ENCODE results near the gene PCGF2.

PCGF2 gene

DNA sequence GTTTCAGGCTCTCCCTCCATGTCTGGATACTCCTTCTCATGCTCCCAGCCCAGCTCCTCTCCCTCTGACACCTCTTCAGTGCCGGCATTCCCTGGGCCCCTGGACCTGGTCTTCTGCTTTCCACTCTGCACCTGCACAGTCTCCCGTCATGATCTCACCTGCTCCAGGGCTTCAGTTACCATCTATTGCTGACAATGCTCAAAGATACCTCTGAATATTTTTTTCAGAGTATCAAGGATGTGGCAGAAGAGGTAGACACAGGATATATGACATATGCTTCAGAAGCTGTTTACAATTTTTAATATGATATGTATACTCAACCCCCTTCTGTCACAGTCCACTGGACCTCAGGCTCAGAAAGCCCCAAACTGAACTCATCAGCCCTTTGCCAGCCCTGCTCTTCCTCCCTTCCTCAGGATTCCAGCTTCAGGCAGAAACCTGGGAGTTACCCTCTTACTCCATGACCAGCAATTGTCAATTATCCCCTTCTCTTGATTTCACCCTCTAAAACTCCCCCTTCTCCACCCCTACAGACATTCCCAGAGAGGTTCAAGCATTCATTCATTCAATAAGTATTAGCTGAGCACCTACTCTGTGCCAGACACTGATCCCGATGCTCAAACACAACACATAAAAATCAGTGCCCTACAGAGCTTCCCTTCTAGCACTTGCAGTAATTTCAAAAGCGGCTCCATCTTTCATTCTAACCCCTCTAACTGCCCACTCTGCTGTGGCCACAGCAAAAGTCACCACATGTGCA, 50.9 kb downstream of the PCGF2 start:
- DNase-seq (ENCODE audit: low read depth, low spot score), result no peak
- TF ChIP-seq CTCF (IDR thresholded peaks at IDR 0.05; ENCODE audit: low read depth, low read length), result no peak
- in situ Hi-C loops (cut with HindIII; ENCODE audit: low sequenced_read_pairs), result no loop called here
- H3K4me3 ChIP-seq (ENCODE audit: low read depth, low read length), result no peak overlapping the region

GRCh38 chr17:38693700-38694329, 54.3 kb downstream of the PCGF2 start:
- no peak for TF ChIP-seq CTCF (IDR thresholded peaks at IDR 0.05; ENCODE audit: low read depth, low read length)
- peak; percentile 25 for DNase-seq (ENCODE audit: low read depth, low spot score)
- in situ Hi-C loops (cut with HindIII; ENCODE audit: low sequenced_read_pairs), result no loop called here
- no peak overlapping the region for H3K4me3 ChIP-seq (ENCODE audit: low read depth, low read length)

DNA sequence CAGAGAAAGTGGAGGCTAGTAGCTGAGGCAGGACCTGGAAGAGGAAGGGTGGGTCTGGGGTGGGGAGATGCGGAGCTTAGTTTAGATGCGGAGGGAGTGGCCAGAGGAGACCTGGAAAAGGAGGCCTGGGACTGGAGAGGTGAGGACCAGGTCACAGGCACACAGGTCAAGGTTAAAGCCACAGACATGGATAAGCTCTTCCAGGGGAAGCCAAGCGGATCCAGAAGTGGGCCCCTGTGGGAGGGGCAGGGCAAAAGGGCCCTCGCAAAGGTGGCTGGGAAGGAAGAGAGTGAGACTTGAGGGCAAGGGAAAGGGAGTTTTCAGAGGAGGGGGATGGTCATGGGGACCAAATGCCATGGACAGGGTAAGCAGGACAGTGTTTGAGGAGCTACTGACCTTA, 57.0 kb downstream of the PCGF2 start:
- no peak for DNase-seq (ENCODE audit: low read depth, low spot score)
- H3K4me3 ChIP-seq (ENCODE audit: low read depth, low read length), result no peak overlapping the region
- TF ChIP-seq CTCF (IDR thresholded peaks at IDR 0.05; ENCODE audit: low read depth, low read length), result no peak
- in situ Hi-C loops (cut with HindIII; ENCODE audit: low sequenced_read_pairs), result no loop called here

DNA sequence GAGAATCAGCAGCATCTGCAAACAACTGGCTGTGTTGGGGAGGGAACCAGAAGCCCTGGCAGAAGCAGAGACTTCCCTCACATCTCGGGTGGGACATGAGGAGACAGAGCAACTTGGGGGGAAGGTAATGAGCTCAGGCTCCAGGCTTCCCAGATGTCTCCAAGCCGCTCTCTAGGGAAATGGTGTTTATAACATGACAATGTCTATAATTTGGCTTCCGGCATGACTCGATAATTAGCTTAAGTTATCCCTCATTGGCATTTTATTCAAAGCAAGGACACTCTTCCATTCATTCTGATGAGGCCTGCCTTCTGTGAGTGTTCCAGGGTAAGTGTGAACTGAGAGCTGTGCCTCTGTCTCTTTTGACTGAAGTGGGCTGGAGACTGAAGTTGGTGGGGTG, 57.8 kb downstream of the PCGF2 start:
- no peak for TF ChIP-seq CTCF (IDR thresholded peaks at IDR 0.05; ENCODE audit: low read depth, low read length)
- in situ Hi-C loops (cut with HindIII; ENCODE audit: low sequenced_read_pairs), result no loop called here
- H3K4me3 ChIP-seq (ENCODE audit: low read depth, low read length), result no peak overlapping the region
- no peak for DNase-seq (ENCODE audit: low read depth, low spot score)

DNA sequence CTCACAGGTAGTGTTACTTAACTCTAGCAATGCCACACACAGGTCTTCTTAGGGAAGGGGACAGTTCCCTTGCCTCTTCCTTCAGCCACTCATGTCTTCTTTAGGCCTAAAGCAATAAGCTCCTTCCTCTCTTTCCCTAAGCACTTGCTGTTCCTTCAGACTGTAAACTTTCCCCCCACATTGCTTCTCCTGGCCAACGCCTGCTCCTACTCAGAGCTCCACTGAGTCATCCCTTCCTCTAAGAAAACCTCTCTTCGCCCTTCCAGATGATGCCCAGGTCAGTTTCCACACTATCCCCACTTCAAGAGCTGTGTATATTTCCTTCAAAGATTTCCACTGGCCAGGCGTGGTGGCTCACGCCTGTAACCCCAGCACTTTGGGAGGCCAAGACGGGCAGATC, 60.9 kb downstream of the PCGF2 start:
- no peak for TF ChIP-seq CTCF (IDR thresholded peaks at IDR 0.05; ENCODE audit: low read depth, low read length)
- DNase-seq (ENCODE audit: low read depth, low spot score), result no peak
- H3K4me3 ChIP-seq (ENCODE audit: low read depth, low read length), result no peak overlapping the region
- in situ Hi-C loops (cut with HindIII; ENCODE audit: low sequenced_read_pairs), result no loop called here

DNA sequence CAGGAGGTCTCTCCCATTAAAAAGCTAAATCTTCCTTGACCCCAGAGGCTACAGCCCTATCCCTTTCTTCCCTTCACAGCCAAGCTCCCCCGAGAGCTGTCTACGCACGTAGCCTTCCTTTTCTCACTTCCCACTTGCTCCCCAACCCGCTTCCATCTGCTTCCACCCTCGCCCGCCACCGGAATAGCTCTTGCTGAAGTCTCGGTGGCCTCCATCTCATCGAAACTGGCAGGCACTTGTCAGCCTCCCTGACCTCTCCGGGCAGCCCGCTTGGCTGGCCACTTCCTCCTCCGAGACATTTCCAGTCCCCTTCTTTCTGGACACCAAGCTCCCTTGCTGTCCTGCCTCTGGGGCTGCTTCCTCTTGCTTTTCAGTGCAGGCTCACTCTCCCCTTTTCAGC, 62.6 kb downstream of the PCGF2 start:
- TF ChIP-seq CTCF (IDR thresholded peaks at IDR 0.05; ENCODE audit: low read depth, low read length), result no peak
- H3K4me3 ChIP-seq (ENCODE audit: low read depth, low read length), result no peak overlapping the region
- in situ Hi-C loops (cut with HindIII; ENCODE audit: low sequenced_read_pairs), result no loop called here
- DNase-seq (ENCODE audit: low read depth, low spot score), result no peak
